Prostate gland (tissue), 2 donors: ENCODE measurements around the gene DPYSL3. TPM values are rescaled to one million over a fixed set of nuclear protein-coding genes. Genes with fewer than 3 reads are reported as not detected.

Source experiments
- DNase-seq: peaks from one replicate; pipeline ENCODE4 v3.0.0-alpha.2; 2019; ENCODE audit warnings: low spot score
- H3K27ac ChIP-seq, 2 donors: fragments of 200-600 bp; sonication (generic); 2 replicates each; pipeline ENCODE4 v1.5.1; 2017 to 2019
- H3K27me3 ChIP-seq: fragments of 200-600 bp; sonication (generic); replicated peaks from 2 replicates; pipeline ENCODE4 v1.5.1; 2019; ENCODE audit not compliant: insufficient read depth
- H3K36me3 ChIP-seq, 2 donors: fragments of 200-600 bp; sonication (generic); 1 replicate in 1 of 2; 2 replicates in 1 of 2; pipeline versions ENCODE4 v1.5.1 to v1.8.1; 2017 to 2019
- H3K4me1 ChIP-seq: fragments of 200-600 bp; sonication (generic); replicated peaks from 2 replicates; pipeline ENCODE4 v1.5.1; 2019
- H3K4me3 ChIP-seq, 2 donors: fragments of 200-600 bp; sonication (generic); 2 replicates each; pipeline ENCODE4 v1.5.1; 2017 to 2019
- H3K9me3 ChIP-seq: fragments of 200-600 bp; sonication (generic); 2 replicates; pipeline ENCODE4 v1.5.1; 2017
- CTCF ChIP-seq, 4 experiments: fragments of 200-600 bp in 2 of 4; fragments of 450-650 bp in 2 of 4; sonication (generic) in 2 of 4; IDR thresholded peaks; 1 replicate in 3 of 4; 2 replicates in 1 of 4; pipeline ENCODE4 v1.5.1; 2016 to 2019; ENCODE audit warnings: antibody characterized with exemption in 4 of 4, mild to moderate bottlenecking in 2 of 4, moderate library complexity in 2 of 4
- POLR2A ChIP-seq: fragments of 450-650 bp; IDR thresholded peaks from one replicate; pipeline ENCODE4 v1.6.1; 2016; ENCODE audit warnings: antibody characterized with exemption, mild to moderate bottlenecking
- POLR2AphosphoS5 ChIP-seq: sonication (generic); formaldehyde crosslinking; IDR thresholded peaks from one replicate; pipeline ENCODE4 v1.6.1; 2017; ENCODE audit warnings: antibody characterized with exemption
- WGBS: methylation state at CpG from one replicate; pipeline ENCODE4 v1.1.5; 2018; 5-methylcytosine and 5-hydroxymethylcytosine counted together
- intact Hi-C: fragments of 100-400 bp; cut with DNase I; formaldehyde crosslinking; loops from one replicate; pipeline ENCODE4 v1.14.2; 2022
- total RNA-seq, 2 donors: library from RNA; depleted of rRNA; stranded (reverse); fragments of >200 nt; gene quantifications; one replicate each; pipeline ENCODE4 v1.1.0, GENCODE V29; 2016

Gene DPYSL3
- total RNA-seq, 2 donors from 2014 or later, result 113 to 126 TPM

GRCh38 chr5:147384346-147385193, 125.3 kb downstream of the DPYSL3 start:
- 70% methylated on average over 6 of the region's 6 CpGs for WGBS
- no peaks in the 10 kb centered on the region for H3K9me3 ChIP-seq
- TF ChIP-seq POLR2A (no peak), POLR2AphosphoS5 (no peak), CTCF (IDR thresholded peaks at IDR 0.05) (no peak)
- H3K36me3 ChIP-seq, result no peaks in the 10 kb centered on the region
- H3K27ac ChIP-seq, result no peak overlapping the region
- H3K27me3 ChIP-seq, result no peaks in the 10 kb centered on the region
- no peak for DNase-seq
- H3K4me3 ChIP-seq, result no peak overlapping the region
- no peaks in the 10 kb centered on the region for H3K4me1 ChIP-seq
- intact Hi-C loops, result no loop called here

GRCh38 chr5:147382776-147383175, 127.1 kb downstream of the DPYSL3 start:
- TF ChIP-seq POLR2A, result no peak
- no peak for TF ChIP-seq CTCF (IDR thresholded peaks at IDR 0.05)
- TF ChIP-seq POLR2AphosphoS5, result no peak
- Histone ChIP-seq H3K27ac (no peak overlapping the region), H3K27me3 (no peaks in the 10 kb centered on the region), H3K36me3 (no peaks in the 10 kb centered on the region), H3K4me3 (no peak overlapping the region), H3K9me3 (no peaks in the 10 kb centered on the region), H3K4me1 (no peaks in the 10 kb centered on the region)
- DNase-seq, result no peak
- WGBS, result 75% methylated on average over 4 of the region's 4 CpGs
- intact Hi-C loops, result no loop called here

GRCh38 chr5:147381555-147381954, 128.3 kb downstream of the DPYSL3 start:
- Histone ChIP-seq H3K27ac (no peak overlapping the region), H3K4me1 (no peaks in the 10 kb centered on the region), H3K4me3 (no peak overlapping the region), H3K27me3 (no peaks in the 10 kb centered on the region), H3K36me3 (no peaks in the 10 kb centered on the region), H3K9me3 (no peaks in the 10 kb centered on the region)
- no peak for TF ChIP-seq POLR2A
- no peak for TF ChIP-seq POLR2AphosphoS5
- no peak for TF ChIP-seq CTCF (IDR thresholded peaks at IDR 0.05)
- intact Hi-C loops, result no loop called here
- DNase-seq, result no peak
- 91% methylated on average over 3 of the region's 3 CpGs for WGBS

- DNase-seq, result no peak
- Histone ChIP-seq H3K27me3 (no peaks in the 10 kb centered on the region), H3K4me1 (no peaks in the 10 kb centered on the region), H3K4me3 (no peak overlapping the region), H3K36me3 (no peaks in the 10 kb centered on the region), H3K27ac (no peak overlapping the region), H3K9me3 (no peaks in the 10 kb centered on the region)
- intact Hi-C loops, result no loop called here
- TF ChIP-seq POLR2A (no peak), POLR2AphosphoS5 (no peak), CTCF (IDR thresholded peaks at IDR 0.05) (no peak)
- WGBS, result 89% methylated on average over 1 of the region's 1 CpG
Observed at GRCh38 chr5:147377682-147378081, 132.2 kb downstream of the DPYSL3 start.

- Histone ChIP-seq H3K27me3 (no peaks in the 10 kb centered on the region), H3K36me3 (no peaks in the 10 kb centered on the region), H3K4me1 (no peaks in the 10 kb centered on the region), H3K27ac (no peak overlapping the region), H3K9me3 (no peaks in the 10 kb centered on the region), H3K4me3 (no peak overlapping the region)
- intact Hi-C loops, result no loop called here
- WGBS, result 86% methylated on average over 5 of the region's 5 CpGs
- no peak for DNase-seq
- TF ChIP-seq CTCF (IDR thresholded peaks at IDR 0.05) (no peak), POLR2A (no peak), POLR2AphosphoS5 (no peak)
Observed at GRCh38 chr5:147375151-147375550, 134.7 kb downstream of the DPYSL3 start.
